HCT116 (cell line): ENCODE data around the gene TREM1. TPM values are rescaled to one million over a fixed set of nuclear protein-coding genes. Genes with fewer than 3 reads are reported as not detected.

ENCODE experiments used
- ATAC-seq: fragments of 200-7000 bp; cut with Tn5 transposase; 2 replicates; pipeline ENCODE4 v1.9.1; 2020; ENCODE audit warnings: mild to moderate bottlenecking, moderate library complexity
- BruUV-seq: library from RNA; stranded (reverse); fragments of 400-500 nt; replicated peaks from 2 replicates; lab custom pipeline; 2021; lab: Mats Ljungman, UMichigan
- CTCF ChIA-PET: fragments of 300-600 bp; sonication (Branson Sonifier 250); formaldehyde crosslinking; loops from one replicate; lab custom pipeline; 2021; ENCODE audit warnings: antibody characterized with exemption; lab: Charles Lee
- POLR2A ChIA-PET: fragments of 300-600, 350-600 bp; sonication (Branson Sonifier 250); formaldehyde crosslinking; loops from one replicate; lab custom pipeline; 2021; ENCODE audit warnings: antibody characterized with exemption; lab: Charles Lee
- RAD21 ChIA-PET, 2 experiments: fragments of 300-600 bp; sonication (Branson Sonifier 250); formaldehyde crosslinking; loops; one replicate each; lab custom pipeline; 2023; ENCODE audit warnings: low total read pairs in 2 of 2; ENCODE audit not compliant: uncharacterized antibody in 2 of 2, unreplicated experiment in 2 of 2, low non-redundant PET in 1 of 2; lab: Charles Lee
- DNase-seq: peaks from one replicate; pipeline ENCODE4 v3.0.0-alpha.2; 2010; ENCODE audit warnings: low read depth, low spot score
- H2AFZ ChIP-seq: fragments of 200-600 bp; shearing (Covaris generic), sonication (generic); 2 replicates; pipeline ENCODE4 v1.6.1; 2017; ENCODE audit warnings: low read depth, mixed run types, mixed read lengths, antibody characterized with exemption, low read length; ENCODE audit not compliant: poor library complexity, severe bottlenecking
- H3K27ac ChIP-seq: 2 replicates; pipeline ENCODE4 v1.5.1; 2012; ENCODE audit warnings: low read depth, low read length
- H3K27me3 ChIP-seq: fragments of 200-600 bp; sonication (generic); 2 replicates; pipeline ENCODE4 v1.6.1; 2016; ENCODE audit warnings: mixed run types, low read length, mixed read lengths; ENCODE audit not compliant: insufficient read depth
- H3K36me3 ChIP-seq, 2 experiments: fragments of 200-500 bp in 1 of 2; fragments of 200-600 bp in 1 of 2; sonication (Bioruptor generic) in 1 of 2; sonication (generic) in 1 of 2; 2 replicates each; pipeline versions ENCODE4 v1.5.1 to v1.6.1; 2014 to 2016; ENCODE audit warnings: low read length in 2 of 2, inconsistent platforms in 1 of 2, mixed read lengths in 1 of 2, mixed run types in 1 of 2; ENCODE audit not compliant: insufficient read depth in 2 of 2, control insufficient read depth in 1 of 2
- H3K4me1 ChIP-seq, 2 experiments: fragments of 200-600 bp in 1 of 2; sonication (generic) in 1 of 2; 2 replicates each; pipeline versions ENCODE4 v1.5.1 to v1.6.1; 2012 to 2017; ENCODE audit warnings: low read length in 2 of 2, inconsistent platforms in 1 of 2, mild to moderate bottlenecking in 1 of 2, mixed read lengths in 1 of 2, mixed run types in 1 of 2, moderate library complexity in 1 of 2; ENCODE audit not compliant: insufficient read depth in 2 of 2, control insufficient read depth in 1 of 2
- H3K4me2 ChIP-seq: fragments of 200-600 bp; sonication (generic); 2 replicates; pipeline ENCODE4 v1.6.1; 2017; ENCODE audit warnings: mixed run types, low read length, mixed read lengths
- H3K4me3 ChIP-seq, 2 experiments: fragments of 200-600 bp in 1 of 2; sonication (generic) in 1 of 2; replicated peaks in 1 of 2; 2 replicates each; pipeline ENCODE4 v1.5.1; 2011 to 2016; ENCODE audit warnings: low read length in 2 of 2, control low read depth in 1 of 2, low read depth in 1 of 2, mild to moderate bottlenecking in 1 of 2, mixed read lengths in 1 of 2, mixed run types in 1 of 2
- H3K79me2 ChIP-seq: fragments of 200-600 bp; sonication (generic); 2 replicates; pipeline ENCODE4 v1.6.1; 2017; ENCODE audit warnings: mild to moderate bottlenecking, mixed run types, low read length, moderate library complexity, mixed read lengths; ENCODE audit not compliant: insufficient read depth
- H3K9ac ChIP-seq: fragments of 200-600 bp; sonication (generic); 2 replicates; pipeline ENCODE4 v1.6.1; 2016; ENCODE audit warnings: low read length, mixed read lengths
- H3K9me2 ChIP-seq: fragments of 200-600 bp; sonication (generic), shearing (Covaris generic); 2 replicates; pipeline ENCODE4 v1.6.1; 2017; ENCODE audit warnings: mixed run types, mild to moderate bottlenecking, moderate library complexity; ENCODE audit not compliant: insufficient read depth
- H3K9me3 ChIP-seq, 2 experiments: fragments of 200-500 bp in 1 of 2; fragments of 200-600 bp in 1 of 2; sonication (Bioruptor generic) in 1 of 2; sonication (generic) in 1 of 2; 2 replicates each; pipeline ENCODE4 v1.6.1; 2014 to 2017; ENCODE audit warnings: low read length in 2 of 2, mixed read lengths in 2 of 2, inconsistent platforms in 1 of 2, low read depth in 1 of 2, mild to moderate bottlenecking in 1 of 2, mixed run types in 1 of 2, moderate library complexity in 1 of 2; ENCODE audit not compliant: control insufficient read depth in 1 of 2, insufficient read depth in 1 of 2
- H4K20me1 ChIP-seq: fragments of 200-600 bp; sonication (generic), shearing (Covaris generic); 2 replicates; pipeline ENCODE4 v1.6.1; 2017; ENCODE audit warnings: mixed run types, mild to moderate bottlenecking, moderate library complexity; ENCODE audit not compliant: insufficient read depth
- CBX3 ChIP-seq: IDR thresholded peaks from 2 replicates; pipeline ENCODE4 v1.6.1; 2012; ENCODE audit warnings: low read depth
- EGR1 ChIP-seq: IDR thresholded peaks from 2 replicates; pipeline ENCODE4 v1.6.1; 2012; ENCODE audit warnings: low read depth
- ELF1 ChIP-seq: IDR thresholded peaks from 2 replicates; pipeline ENCODE4 v1.6.1; 2012; ENCODE audit warnings: low read depth, borderline replicate concordance
- EZH2 ChIP-seq: fragments of 200-600 bp; sonication (generic); IDR thresholded peaks from 2 replicates; pipeline ENCODE4 v1.6.1; 2017; ENCODE audit warnings: antibody characterized with exemption, mixed run types
- EZH2phosphoT487 ChIP-seq: fragments of 200-600 bp; IDR thresholded peaks from 2 replicates; pipeline ENCODE4 v1.6.1; 2018; ENCODE audit warnings: antibody characterized with exemption, borderline replicate concordance
- FOSL1 ChIP-seq: IDR thresholded peaks from 2 replicates; pipeline ENCODE4 v1.6.1; 2012; ENCODE audit warnings: low read depth
- POLR2AphosphoS5 ChIP-seq: IDR thresholded peaks from 2 replicates; pipeline ENCODE4 v1.6.1; 2011; ENCODE audit warnings: mild to moderate bottlenecking, low read depth, low read length, moderate library complexity
- RAD21 ChIP-seq: IDR thresholded peaks from 2 replicates; pipeline ENCODE4 v1.6.1; 2012; ENCODE audit warnings: low read depth, mild to moderate bottlenecking
- SIN3A ChIP-seq: IDR thresholded peaks from 2 replicates; pipeline ENCODE4 v1.6.1; 2012; ENCODE audit warnings: low read depth
- SP1 ChIP-seq: IDR thresholded peaks from 2 replicates; pipeline ENCODE4 v1.6.1; 2012; ENCODE audit warnings: low read depth
- TCF7L2 ChIP-seq: IDR thresholded peaks from 2 replicates; pipeline ENCODE4 v1.7.0; 2011; ENCODE audit warnings: borderline replicate concordance, inconsistent platforms; ENCODE audit not compliant: insufficient read depth, insufficient read length; ENCODE audit errors: extremely low read depth
- ZFX ChIP-seq: fragments of 450-650 bp; IDR thresholded peaks from 2 replicates; pipeline ENCODE4 v1.6.1; 2017
- ZNF274 ChIP-seq: fragments of 200-500 bp; sonication (Bioruptor generic); IDR thresholded peaks from 2 replicates; pipeline ENCODE4 v1.6.1; 2014; ENCODE audit warnings: mild to moderate bottlenecking, low read depth, low read length, inconsistent platforms
- intact Hi-C: fragments of 100-400 bp; cut with micrococcal nuclease; formaldehyde crosslinking; loops from 2 replicates; pipeline ENCODE4 v1.10.0; 2022
- total RNA-seq: library from RNA; stranded (reverse); gene quantifications from one replicate; pipeline ENCODE4 v1.2.1, GENCODE V29; 2021; ENCODE audit not compliant: unreplicated experiment
- TF ChIP-seq, protein P1 (sequence below): IDR thresholded peaks from 2 replicates; pipeline ENCODE4 v1.6.1; 2011; ENCODE audit warnings: mild to moderate bottlenecking, low read length, moderate library complexity; ENCODE audit not compliant: insufficient replicate concordance; ENCODE audit errors: extremely low read depth
- TF ChIP-seq, protein P2 (sequence below): IDR thresholded peaks from 2 replicates; pipeline ENCODE4 v1.6.1; 2012
- TF ChIP-seq, protein P3 (sequence below), 3 experiments: fragments of 200-600 bp in 1 of 3; sonication (generic) in 1 of 3; IDR thresholded peaks in 2 of 3; conservative IDR thresholded peaks in 1 of 3; 2 replicates each; pipeline ENCODE4 v1.5.1; 2012 to 2017; ENCODE audit warnings: low read depth in 2 of 3, low read length in 2 of 3, antibody characterized with exemption in 1 of 3, borderline replicate concordance in 1 of 3, control low read depth in 1 of 3, mild to moderate bottlenecking in 1 of 3, mixed read lengths in 1 of 3, mixed run types in 1 of 3, moderate library complexity in 1 of 3; ENCODE audit not compliant: insufficient read depth in 1 of 3
- TF ChIP-seq, protein P4 (sequence below): IDR thresholded peaks from 2 replicates; pipeline ENCODE4 v1.6.1; 2012; ENCODE audit warnings: low read depth

Gene TREM1
- total RNA-seq, 1 experiment from 2014 or later = 0.22 TPM

DNA sequence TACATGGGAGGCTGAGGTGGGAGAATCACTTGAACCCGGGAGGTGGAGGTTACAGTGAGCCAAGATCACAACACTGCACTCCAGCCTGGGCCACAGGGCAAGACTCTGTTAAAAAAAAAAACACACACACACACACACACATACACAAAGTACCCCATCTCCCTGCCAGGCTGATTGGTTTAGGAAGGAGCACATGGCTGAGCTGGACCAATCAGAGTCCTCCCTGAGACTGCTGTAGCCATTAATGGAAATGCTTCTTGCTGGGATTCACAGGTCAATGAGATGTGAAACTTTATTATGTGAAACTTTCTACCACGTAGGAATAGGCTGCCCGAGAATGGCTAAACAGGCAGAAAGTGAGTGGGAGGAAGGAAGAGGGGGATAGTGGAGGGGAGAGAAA lies 2.9 kb downstream of the TREM1 start:
- Histone ChIP-seq H3K36me3 (no peaks in the 10 kb centered on the region), H3K9ac (no peak overlapping the region), H3K9me2 (no peaks in the 10 kb centered on the region), H3K4me2 (no peak overlapping the region), H3K4me1 (peaks cover 0 to 8% of the 10 kb centered on the region in 2 experiments; a peak in 2 of 4 replicates), H3K27ac (no peak overlapping the region), H2AFZ (no peak overlapping the region), H3K9me3 (no peaks in the 10 kb centered on the region), H3K79me2 (no peaks in the 10 kb centered on the region), H3K4me3 (no peak overlapping the region), H4K20me1 (no peaks in the 10 kb centered on the region), H3K27me3 (no peaks in the 10 kb centered on the region)
- CTCF ChIA-PET = no interaction called here
- no peak for ATAC-seq
- intact Hi-C loops = no loop called here
- DNase-seq = no peak
- no TSS peak for BruUV-seq
- RAD21 ChIA-PET = no interaction called here
- no peak for TF ChIP-seq FOSL1
- no peak for TF ChIP-seq POLR2AphosphoS5
- TF ChIP-seq, protein P1, sequence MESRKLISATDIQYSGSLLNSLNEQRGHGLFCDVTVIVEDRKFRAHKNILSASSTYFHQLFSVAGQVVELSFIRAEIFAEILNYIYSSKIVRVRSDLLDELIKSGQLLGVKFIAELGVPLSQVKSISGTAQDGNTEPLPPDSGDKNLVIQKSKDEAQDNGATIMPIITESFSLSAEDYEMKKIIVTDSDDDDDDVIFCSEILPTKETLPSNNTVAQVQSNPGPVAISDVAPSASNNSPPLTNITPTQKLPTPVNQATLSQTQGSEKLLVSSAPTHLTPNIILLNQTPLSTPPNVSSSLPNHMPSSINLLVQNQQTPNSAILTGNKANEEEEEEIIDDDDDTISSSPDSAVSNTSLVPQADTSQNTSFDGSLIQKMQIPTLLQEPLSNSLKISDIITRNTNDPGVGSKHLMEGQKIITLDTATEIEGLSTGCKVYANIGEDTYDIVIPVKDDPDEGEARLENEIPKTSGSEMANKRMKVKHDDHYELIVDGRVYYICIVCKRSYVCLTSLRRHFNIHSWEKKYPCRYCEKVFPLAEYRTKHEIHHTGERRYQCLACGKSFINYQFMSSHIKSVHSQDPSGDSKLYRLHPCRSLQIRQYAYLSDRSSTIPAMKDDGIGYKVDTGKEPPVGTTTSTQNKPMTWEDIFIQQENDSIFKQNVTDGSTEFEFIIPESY = no peak
- TF ChIP-seq, protein P2, sequence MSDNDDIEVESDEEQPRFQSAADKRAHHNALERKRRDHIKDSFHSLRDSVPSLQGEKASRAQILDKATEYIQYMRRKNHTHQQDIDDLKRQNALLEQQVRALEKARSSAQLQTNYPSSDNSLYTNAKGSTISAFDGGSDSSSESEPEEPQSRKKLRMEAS = no peak
- TF ChIP-seq SIN3A = no peak
- no peak for TF ChIP-seq EZH2
- TF ChIP-seq ZFX = no peak
- TF ChIP-seq CBX3 = no peak
- no peak for TF ChIP-seq ZNF274
- TF ChIP-seq EGR1 = no peak
- TF ChIP-seq, protein P3, sequence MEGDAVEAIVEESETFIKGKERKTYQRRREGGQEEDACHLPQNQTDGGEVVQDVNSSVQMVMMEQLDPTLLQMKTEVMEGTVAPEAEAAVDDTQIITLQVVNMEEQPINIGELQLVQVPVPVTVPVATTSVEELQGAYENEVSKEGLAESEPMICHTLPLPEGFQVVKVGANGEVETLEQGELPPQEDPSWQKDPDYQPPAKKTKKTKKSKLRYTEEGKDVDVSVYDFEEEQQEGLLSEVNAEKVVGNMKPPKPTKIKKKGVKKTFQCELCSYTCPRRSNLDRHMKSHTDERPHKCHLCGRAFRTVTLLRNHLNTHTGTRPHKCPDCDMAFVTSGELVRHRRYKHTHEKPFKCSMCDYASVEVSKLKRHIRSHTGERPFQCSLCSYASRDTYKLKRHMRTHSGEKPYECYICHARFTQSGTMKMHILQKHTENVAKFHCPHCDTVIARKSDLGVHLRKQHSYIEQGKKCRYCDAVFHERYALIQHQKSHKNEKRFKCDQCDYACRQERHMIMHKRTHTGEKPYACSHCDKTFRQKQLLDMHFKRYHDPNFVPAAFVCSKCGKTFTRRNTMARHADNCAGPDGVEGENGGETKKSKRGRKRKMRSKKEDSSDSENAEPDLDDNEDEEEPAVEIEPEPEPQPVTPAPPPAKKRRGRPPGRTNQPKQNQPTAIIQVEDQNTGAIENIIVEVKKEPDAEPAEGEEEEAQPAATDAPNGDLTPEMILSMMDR (IDR thresholded peaks at IDR 0.05 in 2 of 3, conservative IDR thresholded peaks at IDR 0.05 in 1 of 3; ENCODE audit: borderline replicate concordance in 1 of 3, insufficient read depth in 1 of 3, low read depth in 2 of 3, low read length in 2 of 3) = no peak
- no peak for TF ChIP-seq TCF7L2
- no peak for TF ChIP-seq ELF1
- TF ChIP-seq RAD21 = no peak
- TF ChIP-seq SP1 = no peak
- TF ChIP-seq, protein P4, sequence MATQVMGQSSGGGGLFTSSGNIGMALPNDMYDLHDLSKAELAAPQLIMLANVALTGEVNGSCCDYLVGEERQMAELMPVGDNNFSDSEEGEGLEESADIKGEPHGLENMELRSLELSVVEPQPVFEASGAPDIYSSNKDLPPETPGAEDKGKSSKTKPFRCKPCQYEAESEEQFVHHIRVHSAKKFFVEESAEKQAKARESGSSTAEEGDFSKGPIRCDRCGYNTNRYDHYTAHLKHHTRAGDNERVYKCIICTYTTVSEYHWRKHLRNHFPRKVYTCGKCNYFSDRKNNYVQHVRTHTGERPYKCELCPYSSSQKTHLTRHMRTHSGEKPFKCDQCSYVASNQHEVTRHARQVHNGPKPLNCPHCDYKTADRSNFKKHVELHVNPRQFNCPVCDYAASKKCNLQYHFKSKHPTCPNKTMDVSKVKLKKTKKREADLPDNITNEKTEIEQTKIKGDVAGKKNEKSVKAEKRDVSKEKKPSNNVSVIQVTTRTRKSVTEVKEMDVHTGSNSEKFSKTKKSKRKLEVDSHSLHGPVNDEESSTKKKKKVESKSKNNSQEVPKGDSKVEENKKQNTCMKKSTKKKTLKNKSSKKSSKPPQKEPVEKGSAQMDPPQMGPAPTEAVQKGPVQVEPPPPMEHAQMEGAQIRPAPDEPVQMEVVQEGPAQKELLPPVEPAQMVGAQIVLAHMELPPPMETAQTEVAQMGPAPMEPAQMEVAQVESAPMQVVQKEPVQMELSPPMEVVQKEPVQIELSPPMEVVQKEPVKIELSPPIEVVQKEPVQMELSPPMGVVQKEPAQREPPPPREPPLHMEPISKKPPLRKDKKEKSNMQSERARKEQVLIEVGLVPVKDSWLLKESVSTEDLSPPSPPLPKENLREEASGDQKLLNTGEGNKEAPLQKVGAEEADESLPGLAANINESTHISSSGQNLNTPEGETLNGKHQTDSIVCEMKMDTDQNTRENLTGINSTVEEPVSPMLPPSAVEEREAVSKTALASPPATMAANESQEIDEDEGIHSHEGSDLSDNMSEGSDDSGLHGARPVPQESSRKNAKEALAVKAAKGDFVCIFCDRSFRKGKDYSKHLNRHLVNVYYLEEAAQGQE = no peak
- TF ChIP-seq EZH2phosphoT487 = no peak
- POLR2A ChIA-PET = no interaction called here
